Measurements from ENCODE around the gene ANO6.
"Not testable (repeated sequence)": the region's sequence is repeated elsewhere in the genome, so short reads cannot be mapped to it uniquely, and the experiment has no call there.

Gene ANO6

GRCh38 chr12:45244561-45245343, 28.9 kb downstream of the ANO6 start:
- DNase-seq: no peak

GRCh38 chr12:45246236-45246635, 30.3 kb downstream of the ANO6 start:
- DNase-seq: no peak

GRCh38 chr12:45247589-45247988, 31.7 kb downstream of the ANO6 start:
- DNase-seq: no peak

GRCh38 chr12:45248095-45248494, 32.2 kb downstream of the ANO6 start:
- DNase-seq: no peak

GRCh38 chr12:45254254-45254653, 38.4 kb downstream of the ANO6 start:
- DNase-seq: no peak

- no peak for DNase-seq
Observed at GRCh38 chr12:45256721-45257120, 40.8 kb downstream of the ANO6 start.

GRCh38 chr12:45257185-45257930, 41.5 kb downstream of the ANO6 start:
- DNase-seq: no peak

GRCh38 chr12:45259675-45260074, 43.8 kb downstream of the ANO6 start:
- no peak for DNase-seq

GRCh38 chr12:45260104-45260815, 44.4 kb downstream of the ANO6 start:
- no peak for DNase-seq

- DNase-seq: no peak
Observed at GRCh38 chr12:45260854-45261253, 45.0 kb downstream of the ANO6 start.

- DNase-seq: not testable (repeated sequence)
Observed at GRCh38 chr12:45262185-45262584, 46.3 kb downstream of the ANO6 start.

GRCh38 chr12:45263587-45263986, 47.7 kb downstream of the ANO6 start:
- DNase-seq: no peak

GRCh38 chr12:45268672-45269411, 52.9 kb downstream of the ANO6 start:
- DNase-seq: no peak

GRCh38 chr12:45269412-45269751, 53.5 kb downstream of the ANO6 start:
- DNase-seq: no peak

GRCh38 chr12:45270951-45271350, 55.1 kb downstream of the ANO6 start:
- no peak for DNase-seq

- DNase-seq: no peak
Observed at GRCh38 chr12:45273717-45274271, 57.9 kb downstream of the ANO6 start.

- DNase-seq: no peak
Observed at GRCh38 chr12:45276154-45276755, 60.4 kb downstream of the ANO6 start.

- DNase-seq: no peak
Observed at GRCh38 chr12:45278447-45278846, 62.6 kb downstream of the ANO6 start.

GRCh38 chr12:45279931-45280830, 64.3 kb downstream of the ANO6 start:
- DNase-seq: no peak

- no peak for DNase-seq
Observed at GRCh38 chr12:45281994-45282393, 66.1 kb downstream of the ANO6 start.

GRCh38 chr12:45282411-45282810, 66.5 kb downstream of the ANO6 start:
- DNase-seq: no peak

All from activated CD8-positive, alpha-beta memory T cell treated with anti-CD3 and anti-CD28 coated beads, Interleukin-2, amount 50 U/mL, for 4 hours (primary cell).